Measurements from ENCODE around the gene LTBP1. TPM values are rescaled to one million over a fixed set of nuclear protein-coding genes. Genes with fewer than 3 reads are reported as not detected.

The LTBP1 gene
- total RNA-seq, 1 experiment from 2014 or later: 28.5 TPM

GRCh38 chr2:33145459-33145858, 198.7 kb downstream of the LTBP1 start:
- Histone ChIP-seq H3K23me2 (ENCODE audit: insufficient read length, low read depth, low read length, poor library complexity, severe bottlenecking) (no peaks in the 10 kb centered on the region), H3K79me1 (ENCODE audit: insufficient read depth, low read depth, low read length, poor library complexity, severe bottlenecking) (no peaks in the 10 kb centered on the region), H3K27me3 (ENCODE audit: insufficient read depth, low read length) (no peaks in the 10 kb centered on the region), H3T11ph (ENCODE audit: low read length) (no peak overlapping the region), H3K9ac (ENCODE audit: extremely low read depth, insufficient read length, low read length) (no peak overlapping the region), H3K14ac (ENCODE audit: insufficient read depth, low read length) (no peak overlapping the region), H3K9me3 (ENCODE audit: control insufficient read depth, low read depth, low read length) (no peaks in the 10 kb centered on the region), H3K79me2 (ENCODE audit: insufficient read depth, low read length) (no peaks in the 10 kb centered on the region), H2BK20ac (ENCODE audit: low read depth, low read length, poor library complexity, severe bottlenecking) (no peak overlapping the region), H2AK5ac (ENCODE audit: insufficient read length, low read length) (no peak overlapping the region), H2BK120ac (ENCODE audit: low read depth, low read length, poor library complexity, severe bottlenecking) (no peak overlapping the region), H3K27ac (ENCODE audit: insufficient read length, low read depth, low read length) (no peak overlapping the region), H3K56ac (ENCODE audit: insufficient read length, low read depth, low read length) (no peak overlapping the region), H2BK12ac (ENCODE audit: insufficient read length, low read depth, low read length) (no peak overlapping the region), H2BK15ac (ENCODE audit: low read depth, low read length) (no peak overlapping the region), H4K8ac (replicated peaks; ENCODE audit: insufficient read length, low read depth, low read length) (no peak overlapping the region), H3K4ac (ENCODE audit: low read depth, low read length) (no peak overlapping the region), H3K4me2 (ENCODE audit: insufficient read depth, insufficient read length, low read length) (no peak overlapping the region), H3K4me1 (ENCODE audit: insufficient read depth, low read length) (no peaks in the 10 kb centered on the region), H3K18ac (ENCODE audit: insufficient read length, low read depth, low read length) (no peak overlapping the region), H2BK5ac (ENCODE audit: insufficient read length, low read length) (no peak overlapping the region), H2AFZ (ENCODE audit: low read length) (no peak overlapping the region), H3K23ac (ENCODE audit: insufficient read length, low read depth, low read length) (no peak overlapping the region), H4K20me1 (ENCODE audit: control insufficient read depth, insufficient read depth, insufficient read length) (no peaks in the 10 kb centered on the region), H4K91ac (ENCODE audit: insufficient read length, low read depth, low read length) (no peak overlapping the region), H4K5ac (ENCODE audit: insufficient read length, low read depth, low read length) (no peak overlapping the region)
- Mint-ChIP-seq H3K9me3 (no peaks in the 10 kb centered on the region), H3K27ac (no peak overlapping the region), H3K4me1 (peaks cover 0 to 6% of the 10 kb centered on the region in 2 experiments; a peak in 2 of 4 replicates), H3K27me3 (ENCODE audit: low read depth) (no peaks in the 10 kb centered on the region), H3K4me3 (no peak overlapping the region), H3K36me3 (ENCODE audit: insufficient read depth in 1 of 3, low read depth in 3 of 3) (no peaks in the 10 kb centered on the region)
- no CpG with 5 or more reads among the region's 3 CpGs for WGBS (ENCODE audit: extremely low coverage, insufficient read length, low lambda C conversion rate)
- no peak for DNase-seq
- TF ChIP-seq, protein P1, sequence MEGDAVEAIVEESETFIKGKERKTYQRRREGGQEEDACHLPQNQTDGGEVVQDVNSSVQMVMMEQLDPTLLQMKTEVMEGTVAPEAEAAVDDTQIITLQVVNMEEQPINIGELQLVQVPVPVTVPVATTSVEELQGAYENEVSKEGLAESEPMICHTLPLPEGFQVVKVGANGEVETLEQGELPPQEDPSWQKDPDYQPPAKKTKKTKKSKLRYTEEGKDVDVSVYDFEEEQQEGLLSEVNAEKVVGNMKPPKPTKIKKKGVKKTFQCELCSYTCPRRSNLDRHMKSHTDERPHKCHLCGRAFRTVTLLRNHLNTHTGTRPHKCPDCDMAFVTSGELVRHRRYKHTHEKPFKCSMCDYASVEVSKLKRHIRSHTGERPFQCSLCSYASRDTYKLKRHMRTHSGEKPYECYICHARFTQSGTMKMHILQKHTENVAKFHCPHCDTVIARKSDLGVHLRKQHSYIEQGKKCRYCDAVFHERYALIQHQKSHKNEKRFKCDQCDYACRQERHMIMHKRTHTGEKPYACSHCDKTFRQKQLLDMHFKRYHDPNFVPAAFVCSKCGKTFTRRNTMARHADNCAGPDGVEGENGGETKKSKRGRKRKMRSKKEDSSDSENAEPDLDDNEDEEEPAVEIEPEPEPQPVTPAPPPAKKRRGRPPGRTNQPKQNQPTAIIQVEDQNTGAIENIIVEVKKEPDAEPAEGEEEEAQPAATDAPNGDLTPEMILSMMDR (conservative IDR thresholded peaks at IDR 0.05): no peak
